Astrocyte (in vitro differentiated cells and primary cell): ENCODE results near the gene IGDCC3.

Experiments used
- CTCF ChIP-seq: IDR thresholded peaks from 2 replicates; pipeline ENCODE4 v1.5.1; 2011; ENCODE audit warnings: low read depth, mild to moderate bottlenecking, inconsistent platforms, low read length, moderate library complexity; ENCODE audit not compliant: insufficient read depth
- EZH2 ChIP-seq: IDR thresholded peaks from 2 replicates; pipeline ENCODE4 v1.6.1; 2012; ENCODE audit warnings: mild to moderate bottlenecking, low read length, inconsistent platforms; ENCODE audit not compliant: insufficient read depth

- no peak for TF ChIP-seq CTCF
- TF ChIP-seq EZH2, result no peak
Observed at GRCh38 chr15:65363306-65363705, 14.5 kb downstream of the IGDCC3 start.
